Keratinocyte (primary cell): Measurements from ENCODE around the gene ZMYND8.

Experiments used
- EZH2 ChIP-seq: IDR thresholded peaks from one replicate; pipeline ENCODE4 v1.6.1; 2012; ENCODE audit warnings: inconsistent platforms, mild to moderate bottlenecking, low read length, moderate library complexity
- TF ChIP-seq, protein P1 (sequence below), 3 experiments: IDR thresholded peaks in 1 of 3; conservative IDR thresholded peaks in 1 of 3; optimal IDR thresholded peaks in 1 of 3; 2 replicates in 2 of 3; 3 replicates in 1 of 3; pipeline versions ENCODE3 to v1.5.1; 2011; ENCODE audit warnings: low read length in 3 of 3, mild to moderate bottlenecking in 3 of 3, moderate library complexity in 2 of 3, control low read depth in 1 of 3, inconsistent platforms in 1 of 3; ENCODE audit not compliant: insufficient read depth in 2 of 3; ENCODE audit errors: extremely low read depth in 1 of 3

DNA sequence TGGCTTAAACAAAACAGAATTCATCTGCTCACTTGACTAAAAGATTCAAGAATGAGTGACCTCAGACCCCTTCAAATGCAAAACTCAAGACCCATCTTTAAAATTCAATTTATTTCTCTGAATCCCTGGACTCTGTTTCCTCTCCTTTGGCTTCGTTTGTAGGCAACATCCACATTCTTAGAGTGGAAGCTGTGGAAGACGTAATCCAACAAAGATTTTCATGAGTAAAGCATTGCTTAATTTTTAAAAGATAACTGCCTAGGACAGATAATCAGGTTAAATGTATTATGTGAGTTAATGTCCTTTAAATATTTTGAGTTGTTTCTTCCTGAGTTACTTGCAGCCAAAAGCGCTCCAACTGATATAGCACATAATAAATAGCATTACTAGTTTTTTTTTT, 164.5 kb downstream of the ZMYND8 start:
- TF ChIP-seq, protein P1, sequence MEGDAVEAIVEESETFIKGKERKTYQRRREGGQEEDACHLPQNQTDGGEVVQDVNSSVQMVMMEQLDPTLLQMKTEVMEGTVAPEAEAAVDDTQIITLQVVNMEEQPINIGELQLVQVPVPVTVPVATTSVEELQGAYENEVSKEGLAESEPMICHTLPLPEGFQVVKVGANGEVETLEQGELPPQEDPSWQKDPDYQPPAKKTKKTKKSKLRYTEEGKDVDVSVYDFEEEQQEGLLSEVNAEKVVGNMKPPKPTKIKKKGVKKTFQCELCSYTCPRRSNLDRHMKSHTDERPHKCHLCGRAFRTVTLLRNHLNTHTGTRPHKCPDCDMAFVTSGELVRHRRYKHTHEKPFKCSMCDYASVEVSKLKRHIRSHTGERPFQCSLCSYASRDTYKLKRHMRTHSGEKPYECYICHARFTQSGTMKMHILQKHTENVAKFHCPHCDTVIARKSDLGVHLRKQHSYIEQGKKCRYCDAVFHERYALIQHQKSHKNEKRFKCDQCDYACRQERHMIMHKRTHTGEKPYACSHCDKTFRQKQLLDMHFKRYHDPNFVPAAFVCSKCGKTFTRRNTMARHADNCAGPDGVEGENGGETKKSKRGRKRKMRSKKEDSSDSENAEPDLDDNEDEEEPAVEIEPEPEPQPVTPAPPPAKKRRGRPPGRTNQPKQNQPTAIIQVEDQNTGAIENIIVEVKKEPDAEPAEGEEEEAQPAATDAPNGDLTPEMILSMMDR (optimal IDR thresholded peaks at IDR 0.05 in 1 of 3, IDR thresholded peaks at IDR 0.05 in 1 of 3, conservative IDR thresholded peaks at IDR 0.05 in 1 of 3; ENCODE audit: extremely low read depth in 1 of 3, insufficient read depth in 2 of 3, low read length in 3 of 3) = no peak
- no peak for TF ChIP-seq EZH2
